WTC11 (cell line): ENCODE data around the gene EPYC. TPM values are rescaled to one million over a fixed set of nuclear protein-coding genes. Genes with fewer than 3 reads are reported as not detected.

Source experiments
- ATAC-seq: fragments of 200-7000 bp; cut with Tn5 transposase; 2 replicates; pipeline ENCODE4 v1.10.0; 2021; ENCODE audit warnings: mild to moderate bottlenecking, moderate library complexity
- CTCF ChIA-PET: fragments of 300-600 bp; sonication (Branson Sonifier 250); formaldehyde crosslinking; loops from one replicate; lab custom pipeline; 2021; ENCODE audit warnings: antibody characterized with exemption; lab: Charles Lee
- POLR2A ChIA-PET: fragments of 350-600 bp; sonication (Branson Sonifier 250); formaldehyde crosslinking; loops from one replicate; lab custom pipeline; 2021; ENCODE audit warnings: antibody characterized with exemption; lab: Charles Lee
- DNase-seq: peaks from one replicate; pipeline ENCODE4 v3.0.0; 2021; ENCODE audit warnings: low spot score
- H3K27ac Mint-ChIP-seq: 2 replicates; pipeline ENCODE4 v1.8.0; 2021; ENCODE audit warnings: mixed read lengths
- H3K27me3 Mint-ChIP-seq: 2 replicates; pipeline ENCODE4 v1.8.0; 2021; ENCODE audit warnings: low read depth, mild to moderate bottlenecking, moderate library complexity, mixed read lengths
- H3K36me3 Mint-ChIP-seq: 2 replicates; pipeline ENCODE4 v1.8.0; 2021; ENCODE audit warnings: mixed read lengths
- H3K4me1 Mint-ChIP-seq: 2 replicates; pipeline ENCODE4 v1.8.0; 2022; ENCODE audit warnings: mixed read lengths
- H3K4me3 Mint-ChIP-seq: 2 replicates; pipeline ENCODE4 v1.8.0; 2021; ENCODE audit warnings: mild to moderate bottlenecking, moderate library complexity, mixed read lengths
- H3K9me3 Mint-ChIP-seq: 2 replicates; pipeline ENCODE4 v1.8.0; 2021; ENCODE audit warnings: mixed read lengths
- CBFB ChIP-seq: sonication (generic); formaldehyde crosslinking; IDR thresholded peaks from 2 replicates; pipeline ENCODE4 v1.8.1; 2022; ENCODE audit warnings: mild to moderate bottlenecking, low read depth, missing genetic modification reagents
- ELF4 ChIP-seq: sonication (generic); formaldehyde crosslinking; IDR thresholded peaks from 2 replicates; pipeline ENCODE4 v1.8.1; 2022; ENCODE audit warnings: low read depth, mild to moderate bottlenecking, moderate library complexity, missing genetic modification reagents
- EMX1 ChIP-seq: fragments of 250-450 bp; sonication (Bioruptor Pico); IDR thresholded peaks from 2 replicates; pipeline ENCODE4 v1.8.0; 2021; ENCODE audit warnings: mild to moderate bottlenecking
- GABPB1 ChIP-seq: sonication (generic); formaldehyde crosslinking; IDR thresholded peaks from 2 replicates; pipeline ENCODE4 v1.8.1; 2023; ENCODE audit warnings: mild to moderate bottlenecking, missing genetic modification reagents
- GTF2I ChIP-seq: fragments of 250-450 bp; sonication (Bioruptor Pico); conservative IDR thresholded peaks from 2 replicates; pipeline ENCODE4 v1.4.0; 2021; ENCODE audit warnings: mild to moderate bottlenecking
- TCF7 ChIP-seq: sonication (generic); formaldehyde crosslinking; IDR thresholded peaks from 2 replicates; pipeline ENCODE4 v1.8.0; 2022; ENCODE audit warnings: mild to moderate bottlenecking, low read depth, missing genetic modification reagents, moderate library complexity
- TEAD1 ChIP-seq: sonication (generic); formaldehyde crosslinking; IDR thresholded peaks from 2 replicates; pipeline ENCODE4 v1.8.0; 2022; ENCODE audit warnings: mild to moderate bottlenecking, missing genetic modification reagents
- TEAD4 ChIP-seq: sonication (generic); formaldehyde crosslinking; IDR thresholded peaks from 2 replicates; pipeline ENCODE4 v1.8.0; 2022; ENCODE audit warnings: mild to moderate bottlenecking, missing genetic modification reagents
- ZBTB21 ChIP-seq: sonication (generic); formaldehyde crosslinking; IDR thresholded peaks from 2 replicates; pipeline ENCODE4 v1.8.1; 2023; ENCODE audit warnings: mild to moderate bottlenecking, missing genetic modification reagents, borderline replicate concordance
- ZNF121 ChIP-seq: sonication (generic); formaldehyde crosslinking; IDR thresholded peaks from 2 replicates; pipeline ENCODE4 v1.8.0; 2023; ENCODE audit warnings: missing genetic modification reagents
- ZNF138 ChIP-seq: sonication (generic); formaldehyde crosslinking; conservative IDR thresholded peaks from 2 replicates; pipeline ENCODE4 v1.8.1; 2022; ENCODE audit warnings: mild to moderate bottlenecking, moderate library complexity, missing genetic modification reagents
- ZNF219 ChIP-seq: sonication (generic); formaldehyde crosslinking; IDR thresholded peaks from 2 replicates; pipeline ENCODE4 v1.8.0; 2023; ENCODE audit warnings: missing genetic modification reagents, mild to moderate bottlenecking, borderline replicate concordance
- total RNA-seq: library from RNA; stranded (reverse); gene quantifications from 3 replicates; pipeline ENCODE4 v1.2.3, GENCODE V29; 2021
- TF ChIP-seq, protein P1 (sequence below): sonication (generic); formaldehyde crosslinking; conservative IDR thresholded peaks from 2 replicates; pipeline ENCODE4 v1.8.1; 2023; ENCODE audit warnings: mild to moderate bottlenecking, low read depth, missing genetic modification reagents, moderate library complexity
- TF ChIP-seq, protein P2 (sequence below): fragments of 250-450 bp; sonication (Bioruptor Pico); IDR thresholded peaks from 2 replicates; pipeline ENCODE4 v1.9.0; 2021; ENCODE audit warnings: moderate library complexity, mild to moderate bottlenecking, inconsistent platforms, borderline replicate concordance
- TF ChIP-seq, protein P3 (sequence below): sonication (generic); formaldehyde crosslinking; IDR thresholded peaks from 2 replicates; pipeline ENCODE4 v1.8.1; 2022; ENCODE audit warnings: low read depth, mild to moderate bottlenecking, moderate library complexity, missing genetic modification reagents, borderline replicate concordance
- TF ChIP-seq, protein P4 (sequence below): fragments of 250-450 bp; sonication (Bioruptor Pico); IDR thresholded peaks from 2 replicates; pipeline ENCODE4 v1.9.0; 2021; ENCODE audit warnings: mild to moderate bottlenecking
- TF ChIP-seq, protein P5 (sequence below): sonication (generic); formaldehyde crosslinking; IDR thresholded peaks from 2 replicates; pipeline ENCODE4 v1.8.1; 2022; ENCODE audit warnings: low read depth, missing genetic modification reagents, borderline replicate concordance
- TF ChIP-seq, protein P6 (sequence below): fragments of 200-600 bp; IDR thresholded peaks from 2 replicates; pipeline ENCODE4 v1.8.0; 2022; ENCODE audit warnings: antibody characterized with exemption
- TF ChIP-seq, protein P7 (sequence below): sonication (generic); formaldehyde crosslinking; IDR thresholded peaks from 2 replicates; pipeline ENCODE4 v1.8.1; 2023; ENCODE audit warnings: mild to moderate bottlenecking, missing genetic modification reagents

Gene EPYC
- total RNA-seq, 1 experiment from 2014 or later, result not detected

DNA sequence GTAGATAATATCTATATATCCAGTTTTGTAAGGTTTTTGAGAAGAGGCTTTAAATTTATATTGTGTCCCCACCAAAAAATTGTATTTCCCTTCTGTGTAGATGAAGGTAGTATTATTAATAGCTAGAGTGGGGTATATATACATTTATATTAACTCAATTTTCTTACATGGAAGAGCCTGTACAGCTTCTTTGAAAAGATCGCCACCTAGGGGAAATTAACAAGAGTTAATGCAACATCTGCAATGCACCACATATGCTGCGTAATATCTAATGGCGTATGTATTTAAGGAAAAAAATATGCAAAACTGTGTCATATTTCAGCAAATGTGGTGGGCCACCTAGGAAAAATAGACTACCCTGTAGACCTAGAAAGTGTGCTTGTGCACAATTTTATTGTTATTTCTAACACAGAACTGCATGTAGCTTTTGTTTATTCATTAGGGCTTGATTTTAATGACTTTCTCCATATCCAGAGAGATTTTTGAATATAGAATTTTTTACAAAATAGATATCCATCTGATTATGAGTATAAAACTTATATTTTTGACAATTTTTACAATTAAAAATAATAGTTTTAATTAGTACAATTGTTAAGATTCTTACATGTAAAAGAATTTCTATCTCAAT lies 63.8 kb downstream of the EPYC start:
- CTCF ChIA-PET, result interaction anchor here (1.1 to 1.5 kb wide), 2 partner anchors 13 to 18 kb away, joined by 3 to 7 read pairs; no protein-coding TSS in a partner anchor

DNA sequence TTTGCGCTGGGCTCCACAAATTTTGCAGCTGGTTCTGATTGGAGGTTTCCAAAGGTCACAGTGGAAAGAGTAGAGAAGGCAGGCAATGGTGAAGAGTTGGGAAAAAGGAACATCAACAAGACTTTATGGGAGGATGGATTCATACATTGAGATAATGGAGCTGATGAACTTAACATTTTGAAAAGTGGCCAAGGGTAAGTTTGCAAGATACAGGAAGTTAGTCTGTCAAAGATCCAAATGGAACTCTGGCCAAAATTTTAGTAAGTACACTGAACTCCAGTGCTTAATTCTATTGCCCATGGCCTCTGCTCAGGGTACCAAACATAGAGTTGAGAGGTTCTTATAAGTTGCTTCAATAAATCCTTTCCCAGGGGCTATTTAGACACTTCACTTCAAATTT lies 65.4 kb downstream of the EPYC start:
- ChIA-PET POLR2A (no interaction called here), CTCF (no interaction called here)
- Mint-ChIP-seq H3K9me3 (peaks cover 8% of the 10 kb centered on the region), H3K4me1 (no peaks in the 10 kb centered on the region), H3K4me3 (no peak overlapping the region), H3K27me3 (no peaks in the 10 kb centered on the region), H3K36me3 (no peaks in the 10 kb centered on the region), H3K27ac (no peak overlapping the region)
- ATAC-seq (no peak), DNase-seq (no peak)
- TF ChIP-seq, protein P1, sequence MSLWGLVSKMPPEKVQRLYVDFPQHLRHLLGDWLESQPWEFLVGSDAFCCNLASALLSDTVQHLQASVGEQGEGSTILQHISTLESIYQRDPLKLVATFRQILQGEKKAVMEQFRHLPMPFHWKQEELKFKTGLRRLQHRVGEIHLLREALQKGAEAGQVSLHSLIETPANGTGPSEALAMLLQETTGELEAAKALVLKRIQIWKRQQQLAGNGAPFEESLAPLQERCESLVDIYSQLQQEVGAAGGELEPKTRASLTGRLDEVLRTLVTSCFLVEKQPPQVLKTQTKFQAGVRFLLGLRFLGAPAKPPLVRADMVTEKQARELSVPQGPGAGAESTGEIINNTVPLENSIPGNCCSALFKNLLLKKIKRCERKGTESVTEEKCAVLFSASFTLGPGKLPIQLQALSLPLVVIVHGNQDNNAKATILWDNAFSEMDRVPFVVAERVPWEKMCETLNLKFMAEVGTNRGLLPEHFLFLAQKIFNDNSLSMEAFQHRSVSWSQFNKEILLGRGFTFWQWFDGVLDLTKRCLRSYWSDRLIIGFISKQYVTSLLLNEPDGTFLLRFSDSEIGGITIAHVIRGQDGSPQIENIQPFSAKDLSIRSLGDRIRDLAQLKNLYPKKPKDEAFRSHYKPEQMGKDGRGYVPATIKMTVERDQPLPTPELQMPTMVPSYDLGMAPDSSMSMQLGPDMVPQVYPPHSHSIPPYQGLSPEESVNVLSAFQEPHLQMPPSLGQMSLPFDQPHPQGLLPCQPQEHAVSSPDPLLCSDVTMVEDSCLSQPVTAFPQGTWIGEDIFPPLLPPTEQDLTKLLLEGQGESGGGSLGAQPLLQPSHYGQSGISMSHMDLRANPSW (CRISPR knock-in tag), result no peak
- TF ChIP-seq CBFB (CRISPR knock-in tag), result no peak
- TF ChIP-seq, protein P2, sequence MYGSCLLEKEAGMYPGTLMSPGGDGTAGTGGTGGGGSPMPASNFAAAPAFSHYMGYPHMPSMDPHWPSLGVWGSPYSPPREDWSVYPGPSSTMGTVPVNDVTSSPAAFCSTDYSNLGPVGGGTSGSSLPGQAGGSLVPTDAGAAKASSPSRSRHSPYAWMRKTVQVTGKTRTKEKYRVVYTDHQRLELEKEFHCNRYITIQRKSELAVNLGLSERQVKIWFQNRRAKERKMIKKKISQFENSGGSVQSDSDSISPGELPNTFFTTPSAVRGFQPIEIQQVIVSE (CRISPR knock-in tag), result no peak
- TF ChIP-seq ZBTB21, result no peak
- no peak for TF ChIP-seq TEAD1 (CRISPR knock-in tag)
- no peak for TF ChIP-seq GTF2I (CRISPR knock-in tag)
- no peak for TF ChIP-seq ZNF121 (CRISPR knock-in tag)
- no peak for TF ChIP-seq GABPB1 (CRISPR knock-in tag)
- TF ChIP-seq, protein P3, sequence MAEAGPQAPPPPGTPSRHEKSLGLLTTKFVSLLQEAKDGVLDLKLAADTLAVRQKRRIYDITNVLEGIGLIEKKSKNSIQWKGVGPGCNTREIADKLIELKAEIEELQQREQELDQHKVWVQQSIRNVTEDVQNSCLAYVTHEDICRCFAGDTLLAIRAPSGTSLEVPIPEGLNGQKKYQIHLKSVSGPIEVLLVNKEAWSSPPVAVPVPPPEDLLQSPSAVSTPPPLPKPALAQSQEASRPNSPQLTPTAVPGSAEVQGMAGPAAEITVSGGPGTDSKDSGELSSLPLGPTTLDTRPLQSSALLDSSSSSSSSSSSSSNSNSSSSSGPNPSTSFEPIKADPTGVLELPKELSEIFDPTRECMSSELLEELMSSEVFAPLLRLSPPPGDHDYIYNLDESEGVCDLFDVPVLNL (CRISPR knock-in tag), result no peak
- TF ChIP-seq, protein P4, sequence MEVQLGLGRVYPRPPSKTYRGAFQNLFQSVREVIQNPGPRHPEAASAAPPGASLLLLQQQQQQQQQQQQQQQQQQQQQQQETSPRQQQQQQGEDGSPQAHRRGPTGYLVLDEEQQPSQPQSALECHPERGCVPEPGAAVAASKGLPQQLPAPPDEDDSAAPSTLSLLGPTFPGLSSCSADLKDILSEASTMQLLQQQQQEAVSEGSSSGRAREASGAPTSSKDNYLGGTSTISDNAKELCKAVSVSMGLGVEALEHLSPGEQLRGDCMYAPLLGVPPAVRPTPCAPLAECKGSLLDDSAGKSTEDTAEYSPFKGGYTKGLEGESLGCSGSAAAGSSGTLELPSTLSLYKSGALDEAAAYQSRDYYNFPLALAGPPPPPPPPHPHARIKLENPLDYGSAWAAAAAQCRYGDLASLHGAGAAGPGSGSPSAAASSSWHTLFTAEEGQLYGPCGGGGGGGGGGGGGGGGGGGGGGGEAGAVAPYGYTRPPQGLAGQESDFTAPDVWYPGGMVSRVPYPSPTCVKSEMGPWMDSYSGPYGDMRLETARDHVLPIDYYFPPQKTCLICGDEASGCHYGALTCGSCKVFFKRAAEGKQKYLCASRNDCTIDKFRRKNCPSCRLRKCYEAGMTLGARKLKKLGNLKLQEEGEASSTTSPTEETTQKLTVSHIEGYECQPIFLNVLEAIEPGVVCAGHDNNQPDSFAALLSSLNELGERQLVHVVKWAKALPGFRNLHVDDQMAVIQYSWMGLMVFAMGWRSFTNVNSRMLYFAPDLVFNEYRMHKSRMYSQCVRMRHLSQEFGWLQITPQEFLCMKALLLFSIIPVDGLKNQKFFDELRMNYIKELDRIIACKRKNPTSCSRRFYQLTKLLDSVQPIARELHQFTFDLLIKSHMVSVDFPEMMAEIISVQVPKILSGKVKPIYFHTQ, result no peak
- TF ChIP-seq TEAD4, result no peak
- no peak for TF ChIP-seq TCF7 (CRISPR knock-in tag)
- no peak for TF ChIP-seq ELF4 (CRISPR knock-in tag)
- TF ChIP-seq EMX1 (CRISPR knock-in tag), result no peak
- TF ChIP-seq ZNF138 (CRISPR knock-in tag), result no peak
- TF ChIP-seq ZNF219, result no peak

More for the DNA sequence above, 63.8 kb downstream of the EPYC start:
- DNase-seq (no peak), ATAC-seq (peak; percentile 43)
- peaks cover 6% of the 10 kb centered on the region for H3K9me3 Mint-ChIP-seq
- H3K27ac Mint-ChIP-seq, result no peak overlapping the region
- no peak for TF ChIP-seq TCF7 (CRISPR knock-in tag)
- TF ChIP-seq, protein P5, sequence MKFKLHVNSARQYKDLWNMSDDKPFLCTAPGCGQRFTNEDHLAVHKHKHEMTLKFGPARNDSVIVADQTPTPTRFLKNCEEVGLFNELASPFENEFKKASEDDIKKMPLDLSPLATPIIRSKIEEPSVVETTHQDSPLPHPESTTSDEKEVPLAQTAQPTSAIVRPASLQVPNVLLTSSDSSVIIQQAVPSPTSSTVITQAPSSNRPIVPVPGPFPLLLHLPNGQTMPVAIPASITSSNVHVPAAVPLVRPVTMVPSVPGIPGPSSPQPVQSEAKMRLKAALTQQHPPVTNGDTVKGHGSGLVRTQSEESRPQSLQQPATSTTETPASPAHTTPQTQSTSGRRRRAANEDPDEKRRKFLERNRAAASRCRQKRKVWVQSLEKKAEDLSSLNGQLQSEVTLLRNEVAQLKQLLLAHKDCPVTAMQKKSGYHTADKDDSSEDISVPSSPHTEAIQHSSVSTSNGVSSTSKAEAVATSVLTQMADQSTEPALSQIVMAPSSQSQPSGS (CRISPR knock-in tag), result no peak
- TF ChIP-seq, protein P6, sequence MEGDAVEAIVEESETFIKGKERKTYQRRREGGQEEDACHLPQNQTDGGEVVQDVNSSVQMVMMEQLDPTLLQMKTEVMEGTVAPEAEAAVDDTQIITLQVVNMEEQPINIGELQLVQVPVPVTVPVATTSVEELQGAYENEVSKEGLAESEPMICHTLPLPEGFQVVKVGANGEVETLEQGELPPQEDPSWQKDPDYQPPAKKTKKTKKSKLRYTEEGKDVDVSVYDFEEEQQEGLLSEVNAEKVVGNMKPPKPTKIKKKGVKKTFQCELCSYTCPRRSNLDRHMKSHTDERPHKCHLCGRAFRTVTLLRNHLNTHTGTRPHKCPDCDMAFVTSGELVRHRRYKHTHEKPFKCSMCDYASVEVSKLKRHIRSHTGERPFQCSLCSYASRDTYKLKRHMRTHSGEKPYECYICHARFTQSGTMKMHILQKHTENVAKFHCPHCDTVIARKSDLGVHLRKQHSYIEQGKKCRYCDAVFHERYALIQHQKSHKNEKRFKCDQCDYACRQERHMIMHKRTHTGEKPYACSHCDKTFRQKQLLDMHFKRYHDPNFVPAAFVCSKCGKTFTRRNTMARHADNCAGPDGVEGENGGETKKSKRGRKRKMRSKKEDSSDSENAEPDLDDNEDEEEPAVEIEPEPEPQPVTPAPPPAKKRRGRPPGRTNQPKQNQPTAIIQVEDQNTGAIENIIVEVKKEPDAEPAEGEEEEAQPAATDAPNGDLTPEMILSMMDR, result peak; percentile 45; the same call in 1 of the 2 replicates
- TF ChIP-seq, protein P7, sequence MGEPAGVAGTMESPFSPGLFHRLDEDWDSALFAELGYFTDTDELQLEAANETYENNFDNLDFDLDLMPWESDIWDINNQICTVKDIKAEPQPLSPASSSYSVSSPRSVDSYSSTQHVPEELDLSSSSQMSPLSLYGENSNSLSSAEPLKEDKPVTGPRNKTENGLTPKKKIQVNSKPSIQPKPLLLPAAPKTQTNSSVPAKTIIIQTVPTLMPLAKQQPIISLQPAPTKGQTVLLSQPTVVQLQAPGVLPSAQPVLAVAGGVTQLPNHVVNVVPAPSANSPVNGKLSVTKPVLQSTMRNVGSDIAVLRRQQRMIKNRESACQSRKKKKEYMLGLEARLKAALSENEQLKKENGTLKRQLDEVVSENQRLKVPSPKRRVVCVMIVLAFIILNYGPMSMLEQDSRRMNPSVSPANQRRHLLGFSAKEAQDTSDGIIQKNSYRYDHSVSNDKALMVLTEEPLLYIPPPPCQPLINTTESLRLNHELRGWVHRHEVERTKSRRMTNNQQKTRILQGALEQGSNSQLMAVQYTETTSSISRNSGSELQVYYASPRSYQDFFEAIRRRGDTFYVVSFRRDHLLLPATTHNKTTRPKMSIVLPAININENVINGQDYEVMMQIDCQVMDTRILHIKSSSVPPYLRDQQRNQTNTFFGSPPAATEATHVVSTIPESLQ (CRISPR knock-in tag), result no peak
- no peaks in the 10 kb centered on the region for H3K27me3 Mint-ChIP-seq
- H3K36me3 Mint-ChIP-seq, result no peaks in the 10 kb centered on the region
- POLR2A ChIA-PET, result no interaction called here
- no peak overlapping the region for H3K4me3 Mint-ChIP-seq
- H3K4me1 Mint-ChIP-seq, result no peaks in the 10 kb centered on the region
